Mammary epithelial cell (primary cell): Measurements from ENCODE around the gene LMOD2.

Source experiments
- CTCF ChIP-seq, 2 donors: IDR thresholded peaks in 1 of 2; conservative IDR thresholded peaks in 1 of 2; 2 replicates each; pipeline ENCODE4 v1.5.1; 2011 to 2012; ENCODE audit warnings: inconsistent platforms in 2 of 2, low read length in 2 of 2, mild to moderate bottlenecking in 2 of 2, control low read depth in 1 of 2, low read depth in 1 of 2; ENCODE audit not compliant: insufficient read depth in 1 of 2; ENCODE audit errors: extremely low read depth in 1 of 2
- EZH2 ChIP-seq: IDR thresholded peaks from 2 replicates; pipeline ENCODE4 v1.6.1; 2012; ENCODE audit warnings: low read length, inconsistent platforms, borderline replicate concordance

GRCh38 chr7:123712619-123713018 lies 57.0 kb downstream of the LMOD2 start:
- TF ChIP-seq CTCF (conservative IDR thresholded peaks at IDR 0.05 in 1 of 2, IDR thresholded peaks at IDR 0.05 in 1 of 2; ENCODE audit: extremely low read depth in 1 of 2, insufficient read depth in 1 of 2, low read depth in 1 of 2, low read length in 2 of 2) (no peak), EZH2 (no peak)
